HEK293 (cell line): Measurements from ENCODE around the gene LEFTY1.
A peak's percentile ranks its signal among the peaks of the same experiment; 100 is the strongest.

Source experiments
- CTCF ChIA-PET: fragments of 350-600 bp; formaldehyde crosslinking; extraction: SDS; loops from one replicate; lab custom pipeline; 2021; ENCODE audit warnings: antibody characterized with exemption; lab: Yijun Ruan, JAX
- POLR2A ChIA-PET: fragments of 300-600 bp; formaldehyde crosslinking; extraction: SDS; loops from one replicate; lab custom pipeline; 2020; ENCODE audit warnings: antibody characterized with exemption, inconsistent platforms; lab: Yijun Ruan, JAX
- H3K27ac ChIP-seq: fragments of 200-500 bp; sonication (Bioruptor generic); 2 replicates; pipeline ENCODE4 v1.5.1; 2014; ENCODE audit warnings: low read depth, low read length, control low read depth, inconsistent platforms; ENCODE audit errors: extremely low read depth
- H3K36me3 ChIP-seq, 2 experiments: fragments of 200-500 bp in 1 of 2; sonication (Bioruptor generic) in 1 of 2; 1 replicate in 1 of 2; 2 replicates in 1 of 2; pipeline ENCODE4 v1.5.1; 2014 to 2017; ENCODE audit warnings: inconsistent platforms in 2 of 2, low read length in 2 of 2; ENCODE audit not compliant: control insufficient read depth in 2 of 2, insufficient read depth in 1 of 2
- H3K4me1 ChIP-seq: fragments of 200-500 bp; sonication (Bioruptor generic); 2 replicates; pipeline ENCODE4 v1.5.1; 2014; ENCODE audit warnings: mild to moderate bottlenecking, low read length, inconsistent platforms; ENCODE audit not compliant: control insufficient read depth, insufficient read depth
- H3K4me3 ChIP-seq: 2 replicates; pipeline ENCODE4 v1.5.1; 2011; ENCODE audit warnings: low read depth, mild to moderate bottlenecking, control low read depth, low read length, moderate library complexity
- H3K9me3 ChIP-seq: fragments of 200-500 bp; sonication (Bioruptor generic); 2 replicates; pipeline ENCODE4 v1.5.1; 2014; ENCODE audit warnings: low read depth, low read length, inconsistent platforms; ENCODE audit not compliant: control insufficient read depth, insufficient read depth
- BCL6B ChIP-seq: fragments of 450-650 bp; formaldehyde crosslinking; IDR thresholded peaks from 2 replicates; pipeline ENCODE4 v1.5.1; 2017; ENCODE audit warnings: missing biosample characterization, missing genetic modification characterization
- GFI1B ChIP-seq: fragments of 450-650 bp; formaldehyde crosslinking; IDR thresholded peaks from 2 replicates; pipeline ENCODE4 v1.5.1; 2016; ENCODE audit warnings: missing biosample characterization, missing genetic modification characterization
- MZF1 ChIP-seq: fragments of 450-650 bp; formaldehyde crosslinking; IDR thresholded peaks from 2 replicates; pipeline ENCODE4 v1.5.1; 2017; ENCODE audit warnings: missing biosample characterization, missing genetic modification characterization, borderline replicate concordance
- SALL2 ChIP-seq: fragments of 450-650 bp; formaldehyde crosslinking; IDR thresholded peaks from 2 replicates; pipeline ENCODE4 v1.5.0; 2017; ENCODE audit warnings: missing biosample characterization, mild to moderate bottlenecking, missing genetic modification characterization, borderline replicate concordance
- WT1 ChIP-seq: fragments of 450-650 bp; formaldehyde crosslinking; IDR thresholded peaks from 2 replicates; pipeline ENCODE4 v1.5.1; 2016; ENCODE audit warnings: missing biosample characterization, missing genetic modification characterization
- ZBTB21 ChIP-seq: fragments of 450-650 bp; formaldehyde crosslinking; IDR thresholded peaks from 2 replicates; pipeline ENCODE4 v1.5.1; 2017; ENCODE audit warnings: missing biosample characterization, missing genetic modification characterization
- ZBTB49 ChIP-seq: fragments of 450-650 bp; formaldehyde crosslinking; IDR thresholded peaks from 2 replicates; pipeline ENCODE4 v1.5.1; 2016; ENCODE audit warnings: missing biosample characterization, missing genetic modification characterization, low read depth
- ZNF114 ChIP-seq: fragments of 450-650 bp; formaldehyde crosslinking; IDR thresholded peaks from 2 replicates; pipeline ENCODE4 v1.5.0; 2017; ENCODE audit warnings: missing biosample characterization, missing genetic modification characterization
- ZNF24 ChIP-seq: fragments of 450-650 bp; formaldehyde crosslinking; IDR thresholded peaks from 2 replicates; pipeline ENCODE4 v1.5.1; 2016; ENCODE audit warnings: missing biosample characterization, missing genetic modification characterization
- ZNF292 ChIP-seq: fragments of 450-650 bp; formaldehyde crosslinking; IDR thresholded peaks from 2 replicates; pipeline ENCODE4 v1.5.1; 2016; ENCODE audit warnings: low read depth, missing biosample characterization, missing genetic modification characterization, borderline replicate concordance
- ZNF366 ChIP-seq: fragments of 450-650 bp; formaldehyde crosslinking; conservative IDR thresholded peaks from 2 replicates; pipeline ENCODE4 v1.5.1; 2016; ENCODE audit warnings: missing biosample characterization, missing genetic modification characterization
- ZNF560 ChIP-seq: fragments of 450-650 bp; formaldehyde crosslinking; IDR thresholded peaks from 2 replicates; pipeline ENCODE4 v1.5.1; 2017; ENCODE audit warnings: missing biosample characterization, missing genetic modification characterization, borderline replicate concordance
- ZNF596 ChIP-seq: fragments of 450-650 bp; IDR thresholded peaks from 2 replicates; pipeline ENCODE4 v1.5.0; 2018; ENCODE audit warnings: missing biosample characterization, mild to moderate bottlenecking, missing genetic modification characterization, moderate library complexity
- ZNF623 ChIP-seq: fragments of 450-650 bp; formaldehyde crosslinking; IDR thresholded peaks from 2 replicates; pipeline ENCODE4 v1.5.1; 2016; ENCODE audit warnings: missing biosample characterization, missing genetic modification characterization
- ZNF76 ChIP-seq: fragments of 450-650 bp; formaldehyde crosslinking; IDR thresholded peaks from 2 replicates; pipeline ENCODE4; 2016; ENCODE audit warnings: low read depth, missing biosample characterization, missing genetic modification characterization, borderline replicate concordance
- ZNF777 ChIP-seq: fragments of 450-650 bp; formaldehyde crosslinking; IDR thresholded peaks from 2 replicates; pipeline ENCODE4 v1.5.1; 2017; ENCODE audit warnings: missing biosample characterization, missing genetic modification characterization, borderline replicate concordance
- TF ChIP-seq, protein P1 (sequence below): fragments of 450-650 bp; formaldehyde crosslinking; IDR thresholded peaks from 2 replicates; pipeline ENCODE4 v1.5.1; 2016; ENCODE audit warnings: missing biosample characterization, missing genetic modification characterization
- TF ChIP-seq, protein P2 (sequence below): sonication (generic); formaldehyde crosslinking; IDR thresholded peaks from 2 replicates; pipeline ENCODE4 v1.8.1; 2022; ENCODE audit warnings: mild to moderate bottlenecking, moderate library complexity, missing genetic modification reagents
- TF ChIP-seq, protein P3 (sequence below): fragments of 450-650 bp; formaldehyde crosslinking; IDR thresholded peaks from 2 replicates; pipeline ENCODE4 v1.5.1; 2016; ENCODE audit warnings: missing biosample characterization, missing genetic modification characterization

The LEFTY1 gene

GRCh38 chr1:225907341-225907740 is 18.4 kb upstream of the LEFTY1 start (continued):
- TF ChIP-seq, protein P1, sequence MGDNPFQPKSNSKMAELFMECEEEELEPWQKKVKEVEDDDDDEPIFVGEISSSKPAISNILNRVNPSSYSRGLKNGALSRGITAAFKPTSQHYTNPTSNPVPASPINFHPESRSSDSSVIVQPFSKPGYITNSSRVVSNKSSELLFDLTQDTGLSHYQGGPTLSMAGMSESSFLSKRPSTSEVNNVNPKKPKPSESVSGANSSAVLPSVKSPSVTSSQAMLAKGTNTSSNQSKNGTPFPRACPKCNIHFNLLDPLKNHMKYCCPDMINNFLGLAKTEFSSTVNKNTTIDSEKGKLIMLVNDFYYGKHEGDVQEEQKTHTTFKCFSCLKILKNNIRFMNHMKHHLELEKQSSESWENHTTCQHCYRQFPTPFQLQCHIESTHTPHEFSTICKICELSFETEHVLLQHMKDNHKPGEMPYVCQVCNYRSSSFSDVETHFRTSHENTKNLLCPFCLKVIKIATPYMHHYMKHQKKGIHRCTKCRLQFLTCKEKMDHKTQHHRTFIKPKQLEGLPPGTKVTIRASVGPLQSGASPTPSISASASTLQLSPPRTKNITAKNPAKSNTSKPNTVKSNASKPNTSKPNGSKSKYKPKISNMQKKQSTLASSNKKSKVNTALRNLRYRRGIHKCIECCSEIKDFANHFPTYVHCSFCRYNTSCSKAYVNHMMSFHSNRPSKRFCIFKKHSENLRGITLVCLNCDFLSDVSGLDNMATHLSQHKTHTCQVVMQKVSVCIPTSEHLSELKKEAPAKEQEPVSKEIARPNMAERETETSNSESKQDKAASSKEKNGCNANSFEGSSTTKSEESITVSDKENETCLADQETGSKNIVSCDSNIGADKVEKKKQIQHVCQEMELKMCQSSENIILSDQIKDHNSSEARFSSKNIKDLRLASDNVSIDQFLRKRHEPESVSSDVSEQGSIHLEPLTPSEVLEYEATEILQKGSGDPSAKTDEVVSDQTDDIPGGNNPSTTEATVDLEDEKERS (tag by site-specific recombination): no peak
- TF ChIP-seq, protein P2, sequence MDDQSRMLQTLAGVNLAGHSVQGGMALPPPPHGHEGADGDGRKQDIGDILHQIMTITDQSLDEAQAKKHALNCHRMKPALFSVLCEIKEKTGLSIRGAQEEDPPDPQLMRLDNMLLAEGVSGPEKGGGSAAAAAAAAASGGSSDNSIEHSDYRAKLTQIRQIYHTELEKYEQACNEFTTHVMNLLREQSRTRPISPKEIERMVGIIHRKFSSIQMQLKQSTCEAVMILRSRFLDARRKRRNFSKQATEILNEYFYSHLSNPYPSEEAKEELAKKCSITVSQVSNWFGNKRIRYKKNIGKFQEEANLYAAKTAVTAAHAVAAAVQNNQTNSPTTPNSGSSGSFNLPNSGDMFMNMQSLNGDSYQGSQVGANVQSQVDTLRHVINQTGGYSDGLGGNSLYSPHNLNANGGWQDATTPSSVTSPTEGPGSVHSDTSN (CRISPR knock-in tag): no peak
- TF ChIP-seq ZBTB49 (tag by site-specific recombination) (no peak), ZNF24 (tag by site-specific recombination) (no peak), ZNF114 (tag by site-specific recombination) (no peak)

- no peak overlapping the region for H3K4me3 ChIP-seq
- no peaks in the 10 kb centered on the region for H3K9me3 ChIP-seq
- H3K4me1 ChIP-seq: no peaks in the 10 kb centered on the region
- POLR2A ChIA-PET: interaction anchor here (0.6 to 1.1 kb wide), 2 partner anchors 18 to 72 kb away, joined by 3 read pairs; partner anchors contain the start of gene PYCR2
- CTCF ChIA-PET: interaction anchor here (0.7 to 2.9 kb wide), 5 partner anchors 9 to 432 kb away, joined by 3 to 18 read pairs (median 3); no protein-coding TSS in a partner anchor
- no peak overlapping the region for H3K27ac ChIP-seq
- TF ChIP-seq ZNF292 (no peak), WT1 (tag by site-specific recombination) (no peak), GFI1B (tag by site-specific recombination) (no peak), ZBTB21 (tag by site-specific recombination) (no peak), ZNF76 (tag by site-specific recombination) (no peak), ZNF777 (tag by site-specific recombination) (no peak), BCL6B (tag by site-specific recombination) (no peak), ZNF114 (tag by site-specific recombination) (no peak)
- H3K36me3 ChIP-seq: no peaks in the 10 kb centered on the region
These were observed 17.5 kb upstream of the LEFTY1 start for GRCh38 chr1:225906467-225906866.

- H3K4me1 ChIP-seq: no peaks in the 10 kb centered on the region
- no peak overlapping the region for H3K27ac ChIP-seq
- no peaks in the 10 kb centered on the region for H3K9me3 ChIP-seq
- ChIA-PET CTCF (interaction anchor here (0.8 kb wide), 1 partner anchor 218 kb away, joined by 3 read pairs; no protein-coding TSS in a partner anchor), POLR2A (interaction anchor here (0.7 to 1.0 kb wide), 2 partner anchors 20 to 96 kb away, joined by 3 read pairs; partner anchors contain the start of gene SDE2)
- H3K4me3 ChIP-seq: no peak overlapping the region
- TF ChIP-seq, protein P3, sequence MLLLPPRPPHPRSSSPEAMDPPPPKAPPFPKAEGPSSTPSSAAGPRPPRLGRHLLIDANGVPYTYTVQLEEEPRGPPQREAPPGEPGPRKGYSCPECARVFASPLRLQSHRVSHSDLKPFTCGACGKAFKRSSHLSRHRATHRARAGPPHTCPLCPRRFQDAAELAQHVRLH: 0 out of 2 replicates have a peak, but pooled peaks have one; percentile 27
- TF ChIP-seq SALL2 (no peak), MZF1 (tag by site-specific recombination) (no peak), ZNF560 (tag by site-specific recombination) (no peak), ZNF596 (tag by site-specific recombination) (no peak), ZNF366 (no peak), ZNF623 (peak; percentile 99)
- TF ChIP-seq, protein P1 (tag by site-specific recombination): no peak
- no peaks in the 10 kb centered on the region for H3K36me3 ChIP-seq
These were observed 14.7 kb upstream of the LEFTY1 start for GRCh38 chr1:225903623-225904022.
